ENCODE measurements around the gene SLIT1.
A peak's percentile ranks its signal among the peaks of the same experiment; 100 is the strongest.

Gene SLIT1

GRCh38 chr10:97004591-97004990 is 181.2 kb downstream of the SLIT1 start:
- DNase-seq (ENCODE audit: low read depth, low spot score), result no peak

GRCh38 chr10:97003804-97004201 is 182.0 kb downstream of the SLIT1 start:
- DNase-seq (ENCODE audit: low read depth, low spot score), result no peak

GRCh38 chr10:97003151-97003803 is 182.5 kb downstream of the SLIT1 start:
- DNase-seq (ENCODE audit: low read depth, low spot score), result no peak

- no peak for DNase-seq (ENCODE audit: low read depth, low spot score)
These were observed 183.1 kb downstream of the SLIT1 start for GRCh38 chr10:97002670-97003069.

- no peak for DNase-seq (ENCODE audit: low read depth, low spot score)
These were observed 184.4 kb downstream of the SLIT1 start for GRCh38 chr10:97001183-97001991.

GRCh38 chr10:97000487-97001182 is 185.1 kb downstream of the SLIT1 start:
- no peak for DNase-seq (ENCODE audit: low read depth, low spot score)

GRCh38 chr10:96999987-97000386 is 185.8 kb downstream of the SLIT1 start:
- DNase-seq (ENCODE audit: low read depth, low spot score), result no peak

GRCh38 chr10:96999337-96999736 is 186.4 kb downstream of the SLIT1 start:
- no peak for DNase-seq (ENCODE audit: low read depth, low spot score)

GRCh38 chr10:96998329-96998888 is 187.3 kb downstream of the SLIT1 start:
- DNase-seq (ENCODE audit: low read depth, low spot score), result peak; percentile 93

GRCh38 chr10:96996275-96996965 is 189.3 kb downstream of the SLIT1 start:
- no peak for DNase-seq (ENCODE audit: low read depth, low spot score)

- DNase-seq (ENCODE audit: low read depth, low spot score), result peak; percentile 79
These were observed 189.9 kb downstream of the SLIT1 start for GRCh38 chr10:96995851-96996250.

GRCh38 chr10:96992721-96993120 is 193.0 kb downstream of the SLIT1 start:
- DNase-seq (ENCODE audit: low read depth, low spot score), result no peak

GRCh38 chr10:96991313-96991841 is 194.4 kb downstream of the SLIT1 start:
- DNase-seq (ENCODE audit: low read depth, low spot score), result peak; percentile 87

- DNase-seq (ENCODE audit: low read depth, low spot score), result peak; percentile 38
These were observed 197.3 kb downstream of the SLIT1 start for GRCh38 chr10:96988426-96988825.

GRCh38 chr10:96987842-96988175 is 197.9 kb downstream of the SLIT1 start:
- peak; percentile 20 for DNase-seq (ENCODE audit: low read depth, low spot score)

- no peak for DNase-seq (ENCODE audit: low read depth, low spot score)
These were observed 198.5 kb downstream of the SLIT1 start for GRCh38 chr10:96987141-96987841.

- DNase-seq (ENCODE audit: low read depth, low spot score), result no peak
These were observed 199.4 kb downstream of the SLIT1 start for GRCh38 chr10:96986200-96986856.

- DNase-seq (ENCODE audit: low read depth, low spot score), result no peak
These were observed 201.1 kb downstream of the SLIT1 start for GRCh38 chr10:96984541-96985131.

- no peak for DNase-seq (ENCODE audit: low read depth, low spot score)
These were observed 203.4 kb downstream of the SLIT1 start for GRCh38 chr10:96982149-96982930.

All from astrocyte of the hippocampus (primary cell).